GM18505 (cell line): ENCODE measurements around the gene CARNS1.

Source experiments
- ATAC-seq: cut with Tn5 transposase; IDR thresholded peaks from one replicate; pipeline ENCODE4 v1.9.1; 2021; ENCODE audit not compliant: unreplicated experiment
- POLR2A ChIP-seq: IDR thresholded peaks from 4 replicates; pipeline ENCODE4 v1.6.1; 2011; ENCODE audit warnings: borderline replicate concordance; ENCODE audit not compliant: insufficient read depth, insufficient read length; ENCODE audit errors: extremely low read depth

The CARNS1 gene

GRCh38 chr11:67371911-67372320 lies 43.6 kb upstream of the CARNS1 start:
- no peak for ATAC-seq
- no peak for TF ChIP-seq POLR2A

GRCh38 chr11:67372321-67372992 lies 43.0 kb upstream of the CARNS1 start:
- ATAC-seq: no peak
- no peak for TF ChIP-seq POLR2A

DNA sequence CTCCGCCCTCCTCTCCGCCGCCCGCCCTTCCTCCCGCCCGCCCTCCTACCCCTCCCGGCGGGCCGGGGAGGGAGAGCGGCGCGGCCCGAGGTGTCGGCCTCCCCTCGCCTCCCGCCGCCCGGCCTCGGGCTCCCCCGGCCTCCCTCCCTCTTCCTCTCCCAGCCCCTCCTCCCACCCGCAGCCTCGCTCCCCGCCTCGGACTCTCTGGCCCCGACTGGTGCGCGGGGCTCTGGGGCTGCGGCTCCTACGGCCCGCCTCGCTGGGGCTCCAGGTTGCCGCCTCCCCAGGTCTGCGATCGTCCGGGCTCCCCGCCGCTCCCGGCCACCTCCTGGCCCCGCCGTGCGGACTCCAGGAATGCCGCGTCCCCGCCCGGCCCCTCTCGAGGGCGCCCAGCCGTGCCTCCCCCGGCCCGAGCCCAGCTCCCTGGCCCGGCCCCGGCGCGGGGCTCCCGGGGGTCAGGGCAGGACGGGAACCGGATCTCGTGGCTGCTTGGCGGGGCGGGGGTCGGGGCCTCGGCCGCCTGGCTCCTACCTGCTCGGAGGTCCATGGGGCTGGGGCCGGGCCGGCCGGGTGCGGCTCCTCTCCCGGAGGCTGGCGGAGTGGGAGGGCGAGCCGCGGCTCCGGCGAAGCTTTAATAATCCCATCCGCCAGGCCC lies 42.4 kb upstream of the CARNS1 start, which contains the start of gene CLCF1:
TSS of gene CLCF1 (minus strand) at position 606 of the 655 bp plus-strand sequence. CDS start at position 547, 59 bp downstream.
- no peak for ATAC-seq
- TF ChIP-seq POLR2A: no peak

DNA sequence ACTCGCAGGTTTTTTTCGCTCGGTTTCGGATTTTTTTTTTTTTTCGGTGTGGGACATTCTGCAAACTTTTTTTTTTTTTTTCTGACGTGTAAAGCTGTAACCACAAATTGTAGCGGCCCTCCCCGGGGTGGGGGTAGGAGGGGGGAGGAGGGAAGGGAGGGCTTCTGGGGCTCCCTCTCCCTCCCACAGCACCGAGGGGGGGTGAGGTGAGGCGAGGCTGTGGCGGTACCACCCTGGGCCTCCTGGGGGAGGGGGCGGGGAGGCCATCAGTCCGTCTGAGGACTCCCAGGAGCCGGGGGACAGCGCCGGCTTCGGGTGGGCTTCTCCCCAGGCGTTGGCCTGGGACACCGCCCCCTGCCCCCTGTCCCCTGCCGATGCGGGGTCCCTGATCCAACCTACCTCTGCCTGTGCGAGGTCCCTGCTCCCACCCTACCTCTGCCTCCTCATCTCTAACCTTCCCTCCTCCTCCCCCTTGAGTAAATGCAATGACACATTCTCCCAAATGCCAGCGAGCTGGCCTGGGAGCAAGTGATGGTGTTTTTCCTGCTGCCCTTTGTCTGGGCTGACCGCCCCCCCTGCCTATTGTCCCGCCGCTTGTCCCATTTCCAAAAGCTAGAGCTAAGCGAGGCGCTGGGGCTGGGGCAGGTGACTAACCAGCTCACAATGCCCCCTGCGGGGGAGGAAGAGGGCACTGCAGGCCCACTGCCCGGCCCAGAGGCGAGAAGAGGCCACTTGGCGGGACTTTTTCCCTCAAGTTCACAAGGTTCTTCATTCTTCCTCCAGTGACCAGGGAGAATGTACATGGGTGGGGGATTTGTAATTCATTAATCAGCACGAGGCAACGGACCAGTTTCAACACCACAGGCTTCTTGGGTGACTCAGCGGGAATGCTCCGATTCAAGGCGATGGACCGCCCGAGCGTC lies 41.6 kb upstream of the CARNS1 start:
- no peak for TF ChIP-seq POLR2A
- ATAC-seq: no peak

- ATAC-seq: no peak
- TF ChIP-seq POLR2A: no peak
These were observed 40.8 kb upstream of the CARNS1 start for GRCh38 chr11:67374571-67375281.

GRCh38 chr11:67375320-67376055 lies 40.0 kb upstream of the CARNS1 start:
- no peak for ATAC-seq
- TF ChIP-seq POLR2A: no peak

DNA sequence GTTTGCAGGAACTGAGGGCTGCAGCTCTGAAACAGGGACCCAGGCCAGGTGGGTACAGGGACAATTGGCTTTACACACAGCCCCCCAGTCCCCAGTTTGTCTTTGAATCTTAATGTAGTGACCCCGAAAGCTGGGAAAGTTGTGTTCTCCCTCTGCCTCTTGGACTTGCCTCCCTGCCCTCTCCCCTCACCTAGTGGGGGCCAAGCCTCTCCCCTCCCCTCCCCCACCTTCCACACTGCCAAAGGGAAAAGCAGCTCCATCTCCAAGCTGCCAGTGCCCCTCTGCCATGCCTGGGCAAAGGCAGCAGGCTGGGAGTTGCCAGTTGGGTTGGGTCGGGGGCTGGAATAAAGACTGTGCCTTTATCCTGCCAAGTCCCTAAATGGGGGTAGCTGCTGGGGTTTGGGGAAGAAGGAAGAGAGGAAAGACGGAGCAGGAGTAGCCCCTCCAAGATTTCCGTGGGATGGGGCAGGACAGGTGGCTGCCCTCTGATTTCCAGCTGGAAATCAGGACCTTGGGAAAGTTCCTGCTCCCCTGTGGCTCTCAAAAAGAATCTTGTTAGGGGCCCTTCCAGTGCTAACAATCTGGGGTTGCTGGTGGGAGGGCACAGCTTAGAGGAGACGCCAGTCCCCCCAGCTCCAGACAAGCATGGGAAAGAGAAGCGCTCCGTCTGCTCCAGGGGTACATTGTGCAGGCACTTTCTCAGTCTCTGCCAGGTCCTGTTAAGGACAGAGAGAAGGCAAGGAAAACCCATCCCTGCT lies 39.2 kb upstream of the CARNS1 start:
- ATAC-seq: no peak
- no peak for TF ChIP-seq POLR2A

DNA sequence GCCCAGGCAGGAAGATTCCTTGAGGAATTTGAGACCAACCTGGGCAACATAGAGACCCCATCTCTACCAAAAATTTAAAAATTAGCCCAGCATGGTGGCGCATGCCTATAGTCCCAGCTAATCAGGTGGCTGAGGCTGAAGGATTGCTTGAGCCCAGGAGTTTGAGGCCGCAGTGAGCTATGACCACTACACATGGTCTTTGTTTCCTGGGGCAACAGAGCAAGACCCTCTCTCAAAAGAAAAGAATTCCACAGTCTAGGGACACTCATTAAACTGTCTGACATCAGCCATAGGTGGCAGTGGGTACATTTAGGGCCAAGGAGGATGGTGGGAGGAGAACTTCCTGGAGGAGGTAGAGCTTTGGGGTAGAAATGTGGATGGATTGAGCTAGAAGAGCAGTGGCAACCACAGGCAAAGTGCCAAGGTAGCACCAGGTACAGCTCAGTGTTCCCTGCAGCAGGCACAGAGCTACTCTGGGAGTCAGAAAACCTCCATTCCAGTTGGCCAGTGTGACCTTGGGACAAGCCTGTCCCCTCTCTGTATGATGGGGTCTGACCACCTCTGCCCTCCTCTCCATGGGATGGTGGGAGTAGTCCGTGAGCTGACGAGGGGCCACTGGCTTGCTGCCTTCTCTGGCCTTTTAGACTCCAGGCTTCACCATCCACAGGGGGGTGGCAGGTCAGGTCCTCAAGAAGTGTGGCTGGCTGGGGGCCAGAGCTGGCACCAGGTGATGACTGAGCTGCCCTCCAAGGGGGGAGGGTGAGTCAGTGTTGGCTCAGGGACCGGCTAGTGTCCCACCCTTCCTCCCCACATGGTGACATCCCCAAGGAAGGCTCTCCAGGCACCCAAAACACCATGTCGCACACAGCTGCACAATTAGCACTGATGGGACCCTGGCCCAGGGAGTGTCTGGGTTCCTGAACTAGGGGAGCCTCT lies 38.3 kb upstream of the CARNS1 start:
- ATAC-seq: no peak
- TF ChIP-seq POLR2A: no peak

- TF ChIP-seq POLR2A: no peak
- no peak for ATAC-seq
These were observed 36.9 kb upstream of the CARNS1 start for GRCh38 chr11:67378544-67378943.

GRCh38 chr11:67379061-67380058 lies 36.1 kb upstream of the CARNS1 start:
- TF ChIP-seq POLR2A: no peak
- no peak for ATAC-seq
